H1 (cell line): ENCODE measurements around the gene SPRYD3. TPM values are rescaled to one million over a fixed set of nuclear protein-coding genes. Genes with fewer than 3 reads are reported as not detected.

Source experiments
- KDM4A ChIP-seq: IDR thresholded peaks from one replicate; pipeline ENCODE4 v1.7.1; 2012; ENCODE audit warnings: low read depth, mild to moderate bottlenecking, moderate library complexity, low read length, inconsistent platforms; ENCODE audit not compliant: severe bottlenecking
- SIRT6 ChIP-seq: IDR thresholded peaks from one replicate; pipeline ENCODE4 v1.7.1; 2012; ENCODE audit warnings: low read length, inconsistent platforms
- SRF ChIP-seq: IDR thresholded peaks from 2 replicates; pipeline ENCODE4 v1.6.1; 2011; ENCODE audit warnings: mild to moderate bottlenecking, low read depth, low read length, moderate library complexity
- SUZ12 ChIP-seq: fragments of 200-600 bp; sonication (generic); IDR thresholded peaks from 2 replicates; pipeline ENCODE4 v1.6.1; 2012; ENCODE audit warnings: mild to moderate bottlenecking, inconsistent platforms, low read length, moderate library complexity, mixed read lengths
- USF2 ChIP-seq: IDR thresholded peaks from 2 replicates; pipeline ENCODE4 v1.6.1; 2011; ENCODE audit warnings: low read length, improper control_type of control experiment
- polyA plus RNA-seq, 7 experiments: library from polyadenylated mRNA; depleted of rRNA in 3 of 7; stranded (reverse) in 5 of 7; unstranded in 2 of 7; fragments of >200 nt in 5 of 7; fragments of 200-250 nt in 2 of 7; gene quantifications; 1 replicate in 5 of 7; 2 replicates in 1 of 7; 4 replicates in 1 of 7; pipeline versions ENCODE4 v1.2.1 to v1.2.3, GENCODE V29; 2011 to 2013; ENCODE audit warnings: missing spikeins in 2 of 7, mixed read lengths in 2 of 7
- total RNA-seq: library from RNA; stranded (reverse); fragmentation: NEBNext Ultra II Directional; extraction: Animal tissue kit (Norgen Biotek cat#: 25700); gene quantifications from 2 replicates; pipeline ENCODE4 v1.2.1, GENCODE V29; 2021

Gene SPRYD3
- total and polyA plus RNA-seq, 2 of the 8 experiments (the other 6 are each of a cell fraction or from before 2014, with no cell fraction given): 6.8 to 8.0 TPM

- TF ChIP-seq USF2: no peak
- no peak for TF ChIP-seq SIRT6
- TF ChIP-seq KDM4A: no peak
- TF ChIP-seq SUZ12: no peak
- TF ChIP-seq SRF: no peak
Measured at GRCh38 chr12:53077030-53077429, 2.2 kb downstream of the SPRYD3 start (continued).
